ENCODE measurements around the gene PDE2A. TPM values are rescaled to one million over a fixed set of nuclear protein-coding genes. Genes with fewer than 3 reads are reported as not detected.
A peak's percentile ranks its signal among the peaks of the same experiment; 100 is the strongest.

PDE2A gene
- total RNA-seq, 6 donors from 2014 or later: 4.7 to 46.1 (median 16.7) TPM

DNA sequence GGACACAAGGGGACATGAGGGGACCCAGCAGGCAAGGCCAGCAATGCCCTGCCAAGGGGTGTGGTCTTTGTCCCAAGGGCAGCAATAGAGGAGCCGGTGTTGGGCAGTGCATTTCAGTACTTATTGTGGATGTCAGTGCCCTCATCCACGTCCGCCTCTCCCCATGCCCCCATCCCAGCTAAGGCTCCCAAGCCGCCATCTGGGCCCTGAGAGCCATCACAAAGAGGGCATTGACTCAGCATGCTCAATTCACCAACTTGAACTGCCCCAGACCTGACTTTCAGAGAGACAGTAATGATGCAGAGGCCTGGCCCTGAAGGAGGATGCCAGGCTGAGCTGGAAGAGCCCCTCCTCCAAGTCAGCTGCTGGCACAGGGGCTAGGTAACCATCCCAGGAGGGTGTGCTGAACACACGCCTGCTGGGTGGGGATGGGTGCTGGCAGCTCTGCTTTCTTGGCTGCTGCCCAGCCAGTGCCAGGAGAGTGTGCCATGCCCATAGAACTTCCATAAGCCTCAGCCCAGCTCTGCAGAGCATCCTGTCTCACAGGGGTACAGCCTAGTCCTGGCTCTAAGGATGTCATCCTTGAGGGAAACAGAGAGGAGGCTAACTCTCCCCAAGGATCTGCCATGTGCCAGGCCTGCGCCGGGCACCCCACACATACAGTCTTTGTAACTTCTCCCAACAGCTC lies 46.5 kb downstream of the PDE2A start:
- H3K36me3 ChIP-seq: no peaks in the 10 kb centered on the region
- H3K27ac ChIP-seq: peak overlapping the region in 1 of 4 donors; percentile 77
- no peaks in the 10 kb centered on the region for H3K9me3 ChIP-seq
- no peaks in the 10 kb centered on the region for H3K27me3 ChIP-seq
- DNase-seq (no peak), ATAC-seq (ENCODE audit: low FRiP score in 2 of 2) (no peak)
- 83 to 91% methylated on average over 5 to 6 of the region's 7 CpGs for WGBS, 2 donors
- no peak overlapping the region for H3K4me3 ChIP-seq
- peaks cover 22 to 29% (median 26%) of the 10 kb centered on the region in 4 donors for H3K4me1 ChIP-seq
- TF ChIP-seq CTCF (IDR thresholded peaks at IDR 0.05) (no peak), POLR2A (IDR thresholded peaks at IDR 0.05) (no peak), POLR2AphosphoS5 (IDR thresholded peaks at IDR 0.05) (no peak), EP300 (IDR thresholded peaks at IDR 0.05) (no peak)

- no peaks in the 10 kb centered on the region for H3K36me3 ChIP-seq
- no peaks in the 10 kb centered on the region for H3K27me3 ChIP-seq
- H3K27ac ChIP-seq: peak overlapping the region in 3 of 4 donors; percentile 7 to 82 (median 77)
- TF ChIP-seq POLR2A (IDR thresholded peaks at IDR 0.05) (no peak), POLR2AphosphoS5 (IDR thresholded peaks at IDR 0.05) (no peak), CTCF (IDR thresholded peaks at IDR 0.05) (no peak), EP300 (IDR thresholded peaks at IDR 0.05) (no peak)
- H3K4me1 ChIP-seq: peaks cover 22 to 28% (median 26%) of the 10 kb centered on the region in 4 donors
- ATAC-seq (ENCODE audit: low FRiP score in 2 of 2): no peak
- no peaks in the 10 kb centered on the region for H3K9me3 ChIP-seq
- 70 to 76% methylated on average over 10 to 11 of the region's 11 CpGs for WGBS, 2 donors
- H3K4me3 ChIP-seq: no peak overlapping the region
- no peak for DNase-seq
These were observed 47.7 kb downstream of the PDE2A start for GRCh38 chr11:72626414-72626936.

DNA sequence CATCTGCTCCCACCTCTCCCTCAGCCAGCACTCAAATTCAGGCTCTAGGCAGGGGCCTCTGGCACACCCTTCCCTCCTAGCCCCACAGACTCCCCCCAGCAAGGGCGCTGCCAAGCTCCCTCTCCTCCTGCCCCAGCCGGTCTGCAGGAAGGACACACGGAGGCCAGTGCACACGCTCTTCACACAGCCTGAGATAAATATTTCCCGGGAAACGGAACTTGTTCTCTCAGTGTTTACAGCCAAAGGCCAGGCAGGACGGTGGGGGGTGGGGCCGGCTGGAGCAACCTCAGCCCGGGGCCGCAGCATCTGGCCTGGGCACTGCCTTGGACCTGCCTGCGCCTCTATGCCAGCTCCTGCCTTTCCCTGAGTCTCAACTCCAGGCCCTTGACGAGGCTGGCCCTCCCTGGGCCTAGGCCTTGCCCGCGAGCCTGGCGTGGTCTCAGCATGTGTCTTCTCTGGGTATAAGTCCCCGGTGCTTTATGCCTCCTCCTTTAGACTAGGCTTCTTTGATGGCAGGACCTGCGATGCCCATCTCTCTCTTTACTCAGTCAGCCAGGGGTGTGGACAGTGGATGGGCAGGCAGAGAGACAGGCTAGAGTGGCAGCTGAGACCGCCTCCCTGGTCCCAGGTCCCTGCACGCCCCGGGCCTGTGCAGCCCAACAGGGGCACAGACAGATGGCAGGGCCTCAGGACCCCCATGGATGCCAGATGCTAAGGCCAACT lies 48.4 kb downstream of the PDE2A start:
- ATAC-seq (ENCODE audit: low FRiP score in 2 of 2): peak; percentile 67 to 77
- H3K27me3 ChIP-seq: no peaks in the 10 kb centered on the region
- H3K27ac ChIP-seq: peak overlapping the region; percentile 7 to 82 (median 70)
- peak; percentile 43 to 78 for TF ChIP-seq POLR2AphosphoS5 (IDR thresholded peaks at IDR 0.05)
- TF ChIP-seq POLR2A (IDR thresholded peaks at IDR 0.05): peak in 1 of 4 donors; percentile 40
- TF ChIP-seq EP300 (IDR thresholded peaks at IDR 0.05): peak in 2 of 4 donors; percentile 36 to 54
- no peak for TF ChIP-seq CTCF (IDR thresholded peaks at IDR 0.05)
- 30% methylated on average over 7 to 20 of the region's 20 CpGs for WGBS, 2 donors
- no peaks in the 10 kb centered on the region for H3K9me3 ChIP-seq
- H3K4me1 ChIP-seq: peaks cover 22 to 27% (median 26%) of the 10 kb centered on the region in 4 donors
- H3K4me3 ChIP-seq: no peak overlapping the region
- no peaks in the 10 kb centered on the region for H3K36me3 ChIP-seq
- DNase-seq: peak; percentile 51 to 87

GRCh38 chr11:72624496-72625201 lies 49.6 kb downstream of the PDE2A start:
- H3K36me3 ChIP-seq: no peaks in the 10 kb centered on the region
- H3K4me1 ChIP-seq: peaks cover 22 to 27% (median 25%) of the 10 kb centered on the region in 4 donors
- H3K27me3 ChIP-seq: no peaks in the 10 kb centered on the region
- H3K4me3 ChIP-seq: no peak overlapping the region
- peak; percentile 44 to 69 for ATAC-seq (ENCODE audit: low FRiP score in 2 of 2)
- no peaks in the 10 kb centered on the region for H3K9me3 ChIP-seq
- DNase-seq: peak in 1 of 2 donors; percentile 47
- H3K27ac ChIP-seq: peak overlapping the region; percentile 7 to 82 (median 70)
- 60 to 64% methylated on average over 12 of the region's 12 CpGs for WGBS, 2 donors
- peak in 1 of 2 donors; percentile 44 for TF ChIP-seq POLR2AphosphoS5 (IDR thresholded peaks at IDR 0.05)
- no peak for TF ChIP-seq CTCF (IDR thresholded peaks at IDR 0.05)
- peak in 1 of 4 donors; percentile 24 for TF ChIP-seq EP300 (IDR thresholded peaks at IDR 0.05)
- peak in 1 of 4 donors; percentile 36 for TF ChIP-seq POLR2A (IDR thresholded peaks at IDR 0.05)

All from upper lobe of left lung (tissue), 6 donors.